ENCODE measurements around the gene PHETA2.

- TF ChIP-seq POLR2AphosphoS5 (IDR thresholded peaks at IDR 0.05; ENCODE audit: low read depth, low read length) = no peak
- TF ChIP-seq POLR2A (IDR thresholded peaks at IDR 0.05; ENCODE audit: low read depth, low read length) = no peak
- TF ChIP-seq TAF1 (IDR thresholded peaks at IDR 0.05; ENCODE audit: borderline replicate concordance, low read depth, low read length) = no peak
Observed at GRCh38 chr22:42065438-42066125, 8.5 kb upstream of the PHETA2 start.
